CD4-positive, alpha-beta T cell treated with Interferon gamma for 1 hour (primary cell): ENCODE data around the gene NNMT.
"Not testable (repeated sequence)": the region's sequence is repeated elsewhere in the genome, so short reads cannot be mapped to it uniquely, and the experiment has no call there.

Experiments used
- DNase-seq: peaks from one replicate; pipeline ENCODE4 v3.0.0-alpha.2; 2020

Gene NNMT

DNA sequence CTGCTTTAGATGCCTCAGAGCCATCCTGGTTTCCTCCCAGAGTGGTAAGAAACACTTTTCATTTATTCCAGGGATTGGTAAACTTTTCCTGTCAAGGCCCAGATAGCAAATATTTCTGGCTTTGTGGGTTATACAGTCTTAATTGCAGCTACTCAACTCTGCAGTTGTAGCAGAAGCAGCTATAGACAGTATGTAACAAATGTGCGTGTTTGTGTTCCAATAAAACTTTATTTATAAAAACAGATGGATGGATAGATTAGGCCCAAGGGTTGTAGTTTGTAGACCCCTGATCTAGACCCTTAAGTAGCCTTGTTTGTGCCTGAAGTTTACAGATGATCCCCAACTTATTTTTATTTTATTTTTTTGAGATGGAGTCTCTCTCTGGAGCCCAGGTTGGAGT lies 17.9 kb downstream of the NNMT start:
- DNase-seq = no peak

DNA sequence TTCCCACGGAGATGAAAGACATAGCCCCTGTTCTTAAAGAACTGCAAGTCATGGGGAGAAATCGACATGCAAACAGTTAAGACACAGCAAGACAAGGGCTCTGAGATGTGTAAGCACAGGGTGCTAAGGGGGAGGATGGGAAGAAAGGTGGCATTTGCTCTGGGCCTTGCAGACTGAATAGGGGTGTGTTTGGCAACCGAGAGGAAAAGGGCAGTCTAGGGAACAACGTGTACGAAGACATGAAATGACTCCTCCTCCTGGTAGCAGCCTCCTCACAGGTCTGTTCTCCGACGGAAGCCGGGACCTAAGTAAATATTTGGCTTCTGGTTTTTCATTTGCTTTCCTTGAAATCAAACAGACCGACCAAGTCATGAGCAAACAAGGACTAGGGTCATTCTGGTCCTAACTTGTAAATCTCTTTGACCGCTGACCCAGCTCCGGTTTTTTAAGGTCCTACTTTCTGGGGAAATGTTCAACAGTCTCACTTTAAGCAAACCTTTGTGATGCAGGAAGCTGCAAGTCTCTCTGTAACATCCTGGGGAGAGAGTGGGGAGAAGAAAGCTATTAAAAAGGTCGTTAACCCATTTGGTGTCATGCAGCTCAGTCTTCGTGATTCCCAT lies 19.7 kb downstream of the NNMT start:
- DNase-seq = no peak

DNA sequence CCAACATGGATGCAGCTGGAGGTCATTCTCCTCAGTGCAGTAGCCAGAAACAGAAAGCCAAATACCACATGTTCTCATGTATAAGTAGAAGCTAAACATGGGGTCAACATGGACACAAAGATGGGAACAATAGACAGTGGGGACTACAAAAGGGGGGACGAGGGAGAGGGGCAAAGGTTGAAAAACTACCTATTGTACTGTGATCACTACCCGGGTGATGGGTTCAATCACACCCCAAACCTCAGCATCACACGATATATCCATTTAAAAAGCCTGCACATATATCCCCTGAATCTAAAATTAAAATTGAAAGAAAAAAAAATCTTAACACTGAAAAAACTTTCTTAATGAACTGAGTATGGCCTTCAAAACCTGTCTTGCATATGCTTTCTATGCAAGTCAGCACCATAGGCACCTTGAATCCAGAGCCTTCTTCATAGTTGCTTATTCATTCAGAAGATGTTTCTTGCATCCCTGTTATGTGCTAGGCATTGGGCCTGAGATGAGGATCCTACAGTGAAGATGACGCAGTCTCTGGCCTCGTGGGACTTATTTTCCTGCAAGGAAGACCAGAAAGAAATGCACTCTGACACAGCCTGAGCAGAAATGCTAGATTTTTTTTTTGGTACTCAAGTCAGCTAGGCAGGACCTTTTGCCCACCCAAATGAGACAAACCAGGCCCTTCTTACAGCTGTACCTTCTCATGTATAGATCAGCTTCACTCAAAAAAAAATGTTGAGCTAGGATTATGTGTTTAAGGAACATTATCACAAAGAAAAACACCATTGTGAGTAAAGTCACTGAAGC lies 21.0 kb downstream of the NNMT start:
- DNase-seq = no peak

DNA sequence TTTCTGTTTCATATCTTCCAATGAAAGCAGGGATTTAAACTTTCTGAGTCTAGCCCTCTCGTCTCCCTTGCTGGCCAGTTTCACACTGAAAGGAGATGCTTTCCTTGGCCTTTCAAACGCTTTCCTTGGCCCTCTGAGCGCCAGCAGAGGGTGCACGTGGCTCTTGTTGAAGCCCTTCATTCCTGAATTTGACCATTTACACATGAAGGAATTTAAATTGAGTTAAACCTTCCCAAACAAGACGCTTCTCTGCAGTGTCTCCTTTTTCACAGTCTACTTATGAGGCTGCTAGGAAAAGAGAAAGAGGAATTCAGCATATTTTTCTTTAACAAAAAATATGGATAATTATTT lies 21.6 kb downstream of the NNMT start:
- DNase-seq = no peak

DNA sequence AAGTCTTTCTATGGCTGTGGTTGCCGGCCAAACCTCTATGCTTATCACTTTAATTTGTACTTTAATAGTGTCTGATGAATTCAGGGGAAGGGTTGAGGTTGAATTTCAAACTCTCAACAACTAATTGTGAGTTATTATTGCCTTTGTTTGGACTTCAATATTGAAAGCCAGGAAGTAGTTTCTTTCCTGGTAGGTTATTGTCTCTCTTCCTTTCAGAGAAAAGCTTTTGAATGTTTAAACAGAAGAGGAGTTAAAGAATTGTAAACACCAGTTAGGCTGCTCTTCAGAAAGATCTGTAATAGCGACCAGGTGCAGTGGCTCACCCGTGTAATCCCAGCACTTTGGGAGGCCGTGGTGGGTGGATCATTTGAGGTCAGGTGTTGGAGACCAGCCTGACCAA lies 22.2 kb downstream of the NNMT start:
- DNase-seq = no peak

DNA sequence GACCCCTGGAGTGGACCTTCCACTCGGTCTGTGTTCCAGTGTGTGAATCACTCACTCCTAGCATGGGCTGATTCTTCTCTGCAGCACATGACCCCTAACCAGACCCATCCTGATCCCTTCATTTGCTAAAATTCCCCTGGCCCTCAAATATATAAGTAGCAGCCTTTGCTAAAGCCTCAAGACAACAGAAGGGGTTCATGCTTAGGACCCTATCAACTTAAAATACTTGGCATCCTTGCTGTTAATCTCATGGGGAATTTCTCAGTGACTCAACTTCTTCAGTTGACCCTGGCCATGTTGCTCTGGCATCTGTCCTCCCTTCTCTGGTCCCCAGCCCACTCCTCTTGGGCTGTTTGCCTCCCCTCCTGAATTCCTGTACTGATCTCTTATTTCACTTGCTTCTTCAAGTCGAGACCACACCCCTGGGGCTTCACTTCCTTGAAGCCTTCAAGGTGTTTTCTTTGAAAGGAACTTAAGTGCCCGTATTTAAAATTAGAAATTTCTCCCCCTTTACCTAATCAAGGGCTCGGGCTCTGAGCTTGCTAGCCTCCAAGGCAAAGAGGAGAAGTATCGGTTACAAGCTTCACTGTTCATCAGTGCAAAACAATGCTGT lies 23.6 kb downstream of the NNMT start:
- no peak for DNase-seq

DNA sequence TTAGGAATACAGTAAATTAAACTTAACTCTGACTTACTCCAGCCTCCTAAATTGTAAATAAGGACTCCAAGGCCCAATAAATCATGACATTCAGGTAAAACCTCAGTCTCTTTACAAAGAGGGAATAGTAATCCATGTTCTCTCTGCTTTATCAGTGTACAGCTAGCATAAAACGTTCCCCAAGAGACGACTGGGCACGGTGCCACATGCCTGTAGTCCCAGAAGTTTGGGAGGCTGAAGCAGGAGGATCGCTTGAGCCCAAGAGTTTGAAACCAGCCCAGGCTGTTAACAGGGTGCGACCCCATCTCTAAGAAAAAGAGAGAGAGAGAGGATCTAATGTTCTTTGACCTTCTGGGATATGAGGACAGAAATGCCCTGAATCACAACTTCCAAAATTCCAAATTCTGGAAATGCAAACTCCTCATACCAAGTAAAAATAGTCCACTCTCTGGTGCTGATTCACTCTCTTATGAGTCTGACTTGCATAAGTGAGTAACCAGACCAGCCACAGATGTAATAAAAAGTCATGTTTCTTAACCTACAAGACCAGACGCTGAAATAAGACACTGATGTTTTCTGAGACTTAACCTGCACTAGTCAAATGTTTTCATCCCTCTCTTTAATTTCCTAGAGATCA lies 25.5 kb downstream of the NNMT start:
- DNase-seq = no peak

DNA sequence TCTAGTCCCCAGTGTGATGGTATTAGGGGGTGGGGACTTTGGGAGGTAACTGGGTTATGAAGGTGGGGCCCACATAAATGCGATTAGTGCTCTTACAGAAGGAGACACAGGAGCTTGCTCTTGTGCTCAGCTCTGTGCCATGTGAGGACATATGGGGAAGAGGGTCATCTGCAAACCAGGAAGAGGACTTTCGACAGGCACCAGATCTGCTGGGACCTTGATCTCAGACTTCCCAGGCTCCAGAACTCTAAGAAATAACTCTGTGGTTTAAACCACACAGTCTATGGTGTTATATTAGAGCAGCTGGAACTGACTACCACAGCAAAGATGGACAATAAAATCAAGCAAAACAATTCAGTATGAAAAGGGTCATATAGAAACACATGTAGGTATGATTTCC lies 26.7 kb downstream of the NNMT start:
- DNase-seq = no peak

DNA sequence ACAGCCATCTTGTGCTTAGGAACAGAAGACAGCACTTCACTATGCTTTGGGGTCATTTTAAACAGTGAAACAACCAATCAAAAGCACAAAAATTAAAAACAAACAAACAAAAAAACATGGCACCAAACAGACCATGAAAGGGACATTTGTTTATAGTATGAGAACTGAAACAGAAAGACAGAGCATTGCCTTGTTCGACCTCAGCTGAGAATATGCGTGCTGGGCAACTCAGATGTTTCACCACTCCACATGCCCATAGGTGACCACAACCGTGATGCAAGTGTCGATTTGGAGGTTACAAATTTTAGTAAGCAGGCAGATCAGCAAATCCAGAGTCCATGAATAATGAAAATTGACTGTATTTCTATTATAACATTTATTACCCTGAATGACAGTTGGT lies 30.0 kb downstream of the NNMT start:
- no peak for DNase-seq

DNA sequence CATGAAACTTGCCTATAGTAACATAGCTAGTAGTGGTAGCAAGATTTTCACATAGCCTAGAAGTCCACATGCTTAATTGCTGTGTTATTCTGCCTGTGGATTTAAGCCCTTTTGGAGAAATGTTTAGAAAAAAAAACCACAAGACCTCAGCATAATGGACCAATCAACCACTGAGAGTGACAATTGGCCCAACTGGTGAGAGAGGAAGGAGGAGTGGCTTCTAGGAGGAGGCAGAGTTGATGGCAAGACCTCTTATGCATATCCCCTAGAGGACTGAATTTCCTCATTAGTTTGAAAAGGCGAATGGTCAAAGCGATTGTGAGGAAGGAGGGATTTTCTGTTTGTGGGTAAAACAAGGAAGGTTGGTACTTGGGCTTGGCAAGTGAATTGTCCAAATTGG lies 30.6 kb downstream of the NNMT start:
- no peak for DNase-seq

DNA sequence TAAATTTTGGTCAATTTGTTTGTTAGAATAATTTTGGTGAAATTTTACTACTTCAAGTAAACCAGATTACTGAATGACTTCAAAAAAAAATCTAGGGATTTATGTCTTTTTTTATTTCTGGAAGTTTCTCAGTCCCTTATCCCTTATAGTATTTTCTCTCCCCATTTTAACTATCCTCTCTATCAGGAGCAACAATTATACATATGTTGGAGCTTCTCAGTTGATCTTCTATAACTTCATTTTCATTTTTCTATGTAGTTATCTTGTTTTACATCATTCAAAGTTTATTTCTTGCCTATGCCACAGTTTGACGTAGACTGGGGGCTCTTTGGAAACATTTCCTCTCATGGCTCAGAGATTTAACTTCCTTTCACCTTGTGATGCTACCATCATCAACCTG lies 34.2 kb downstream of the NNMT start:
- no peak for DNase-seq

DNA sequence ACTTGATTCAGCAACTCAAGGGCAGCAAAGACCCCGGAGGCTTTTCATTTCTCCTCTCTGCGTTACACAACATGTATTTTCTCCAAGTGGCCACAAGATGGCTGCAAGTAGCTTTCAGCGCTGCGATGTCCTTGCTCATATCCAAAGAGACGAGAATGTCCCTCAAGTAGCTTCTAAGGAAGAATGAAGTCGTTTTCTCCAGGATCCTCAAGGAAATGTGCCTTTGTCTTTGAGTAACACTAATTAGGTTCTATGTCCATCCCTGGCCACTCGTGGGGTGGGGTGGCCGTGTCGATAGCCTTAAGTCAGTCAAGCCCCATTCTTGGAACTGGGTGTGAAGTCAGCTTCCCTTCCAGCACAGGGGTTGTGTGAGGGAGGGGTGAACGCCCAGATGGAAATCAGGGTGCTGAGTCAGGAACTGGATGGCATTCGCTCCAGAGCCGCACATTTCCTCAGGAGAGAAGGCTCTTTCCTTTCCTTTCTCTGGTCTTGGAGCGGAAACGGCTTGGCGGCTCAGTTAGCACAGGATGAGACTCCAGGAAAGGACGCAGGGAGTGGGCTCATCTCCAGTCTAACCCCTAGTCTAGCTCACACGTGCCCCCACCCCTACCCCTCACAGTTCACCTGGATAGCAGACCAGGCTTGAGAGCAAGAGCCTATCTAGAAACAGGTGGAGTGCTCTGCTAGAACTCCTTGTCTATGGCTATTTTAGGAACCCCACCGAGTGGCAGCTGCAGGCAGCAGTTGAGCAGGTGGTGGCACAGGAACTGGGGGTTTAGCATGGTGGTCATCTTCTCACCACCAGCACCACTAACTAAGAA lies 44.3 kb downstream of the NNMT start:
- DNase-seq = no peak

DNA sequence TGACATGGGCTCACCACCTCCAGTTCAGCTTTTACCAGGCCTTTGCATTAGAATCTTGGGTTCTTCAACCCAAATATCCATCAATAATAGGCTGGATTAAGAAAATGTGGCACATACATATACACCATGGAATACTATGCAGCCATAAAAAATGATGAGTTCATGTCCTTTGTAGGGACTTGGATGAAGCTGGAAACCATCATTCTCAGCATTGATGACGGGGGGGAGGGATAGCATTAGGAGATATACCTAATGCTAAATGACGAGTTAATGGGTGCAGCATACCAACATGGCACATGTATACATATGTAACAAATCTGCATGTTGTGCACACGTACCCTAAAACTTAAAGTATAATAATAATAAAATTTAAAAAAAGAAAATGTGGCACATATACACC lies 45.5 kb downstream of the NNMT start:
- DNase-seq = not testable (repeated sequence)

DNA sequence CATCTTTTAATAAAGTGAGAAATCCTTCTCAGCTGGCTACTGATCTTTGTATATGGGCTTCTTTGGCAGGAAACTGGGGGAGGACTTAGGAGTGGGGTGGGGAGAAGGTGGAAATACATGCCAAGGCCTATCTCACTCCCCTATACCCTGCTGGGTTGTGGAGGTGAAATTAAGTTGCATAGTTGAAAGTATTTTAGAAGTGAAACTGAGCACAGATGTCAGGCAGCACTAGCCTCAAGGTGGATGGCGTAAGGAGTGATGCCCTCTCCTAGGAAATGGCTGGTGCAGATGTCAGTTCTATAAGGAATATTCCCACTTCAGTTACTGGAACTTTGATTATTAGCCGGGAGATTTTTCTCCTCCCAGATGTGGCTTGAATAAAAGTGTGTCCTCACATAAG lies 46.3 kb downstream of the NNMT start:
- no peak for DNase-seq

DNA sequence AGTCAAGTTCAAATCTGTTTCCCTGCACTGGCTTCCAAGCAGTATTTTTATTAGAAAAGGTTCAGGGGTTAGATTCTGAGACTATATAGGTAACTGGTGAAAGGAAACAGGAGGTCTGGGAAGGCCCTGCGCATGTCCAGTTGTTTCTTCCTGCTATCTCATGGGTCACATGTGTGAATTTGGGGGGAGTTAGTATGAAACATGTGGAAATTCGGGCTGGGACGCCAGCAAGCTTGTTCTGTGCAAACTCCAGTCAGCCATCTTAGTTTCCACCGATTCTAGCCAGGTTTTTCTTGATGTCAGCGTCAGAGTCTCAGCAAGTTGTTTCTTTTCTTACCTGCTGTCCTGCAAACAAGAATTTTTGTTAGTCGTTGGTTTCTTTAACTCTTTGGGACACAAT lies 46.8 kb downstream of the NNMT start:
- DNase-seq = no peak

DNA sequence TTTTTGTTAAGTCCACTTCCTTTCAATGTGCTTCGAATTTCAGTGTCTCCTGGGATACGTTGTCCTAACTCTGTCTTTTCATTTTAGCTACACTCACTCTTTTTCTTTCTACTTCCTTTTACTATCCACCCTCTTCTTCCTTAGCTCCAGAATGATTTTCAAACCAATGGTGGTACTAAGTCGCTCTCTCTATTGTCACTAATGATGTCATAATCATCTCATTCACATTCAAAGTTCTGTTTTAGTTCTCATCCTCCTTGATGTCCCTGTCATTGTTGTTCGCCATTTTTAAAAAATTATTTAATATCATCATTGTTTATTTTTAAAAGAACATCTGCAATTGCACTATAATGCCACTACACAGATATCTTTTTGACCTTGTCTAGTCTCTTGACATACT lies 47.3 kb downstream of the NNMT start:
- DNase-seq = no peak

DNA sequence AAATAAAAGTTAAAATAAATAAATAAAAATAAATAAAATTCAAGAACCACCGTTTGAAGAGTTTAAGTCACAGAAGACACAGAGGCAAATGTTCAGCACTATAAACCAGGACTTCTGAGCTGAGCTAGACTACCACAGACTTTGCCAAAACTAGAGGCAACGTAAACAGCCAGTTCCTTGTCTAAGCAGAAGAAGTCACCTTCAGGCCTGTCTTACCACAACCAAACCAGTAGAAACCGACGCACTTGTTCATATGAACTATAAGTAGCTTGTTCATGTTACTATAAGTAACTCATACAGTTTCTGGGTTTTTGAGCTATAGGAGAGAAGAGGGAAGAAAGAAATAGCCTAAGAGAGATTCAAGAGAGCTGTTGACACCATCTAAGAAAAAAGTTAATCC lies 48.3 kb downstream of the NNMT start:
- no peak for DNase-seq

DNA sequence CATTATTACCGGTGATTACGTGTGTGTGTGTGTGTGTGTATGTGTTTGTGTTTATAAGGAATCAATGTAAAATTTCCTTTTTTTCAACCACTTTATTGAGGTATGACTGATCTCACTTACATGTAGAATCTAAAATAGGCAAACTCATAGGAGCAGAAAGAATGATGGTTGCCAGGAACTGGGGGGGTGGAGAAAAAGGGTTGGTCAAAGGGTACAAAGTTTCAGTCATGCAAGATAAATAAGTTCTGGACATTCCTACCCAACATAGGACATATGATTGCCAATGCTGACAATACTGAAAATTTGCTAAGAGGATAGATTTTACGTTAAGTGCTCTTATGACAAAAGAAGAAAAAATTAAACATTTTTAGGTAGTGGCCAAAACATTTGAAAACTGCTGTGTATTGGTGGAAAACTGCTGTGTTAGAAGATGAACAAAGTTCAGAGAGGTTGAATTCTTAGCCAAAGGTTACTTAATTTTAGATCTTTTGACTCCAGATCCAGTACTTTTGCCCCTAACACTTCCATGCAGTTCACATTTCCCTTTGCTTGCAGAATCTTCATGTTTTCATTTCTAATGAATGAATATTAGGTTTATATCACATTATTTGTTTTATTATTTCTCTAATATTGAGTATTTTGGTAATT lies 49.5 kb downstream of the NNMT start:
- no peak for DNase-seq

DNA sequence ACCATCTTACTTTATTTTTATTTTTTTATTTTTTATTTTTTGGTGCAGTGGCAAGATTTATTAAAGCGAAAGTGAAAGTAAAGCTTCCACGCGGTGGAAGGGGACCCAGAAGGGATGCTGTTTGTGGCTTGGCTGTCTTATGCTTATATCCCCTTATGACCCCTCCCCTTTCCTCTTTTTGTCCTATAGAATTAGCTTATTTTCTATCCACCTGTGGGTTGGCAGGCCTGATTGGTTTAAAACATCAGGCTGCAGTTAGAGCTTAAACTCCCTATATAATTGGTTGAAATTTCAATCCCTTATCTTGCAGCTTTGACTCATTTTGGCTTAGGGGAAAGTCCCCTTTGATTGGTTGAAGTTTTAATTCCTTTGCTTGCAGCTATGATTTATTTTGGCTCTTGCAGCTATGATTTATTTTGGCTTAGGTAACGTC lies 50.5 kb downstream of the NNMT start:
- no peak for DNase-seq

DNA sequence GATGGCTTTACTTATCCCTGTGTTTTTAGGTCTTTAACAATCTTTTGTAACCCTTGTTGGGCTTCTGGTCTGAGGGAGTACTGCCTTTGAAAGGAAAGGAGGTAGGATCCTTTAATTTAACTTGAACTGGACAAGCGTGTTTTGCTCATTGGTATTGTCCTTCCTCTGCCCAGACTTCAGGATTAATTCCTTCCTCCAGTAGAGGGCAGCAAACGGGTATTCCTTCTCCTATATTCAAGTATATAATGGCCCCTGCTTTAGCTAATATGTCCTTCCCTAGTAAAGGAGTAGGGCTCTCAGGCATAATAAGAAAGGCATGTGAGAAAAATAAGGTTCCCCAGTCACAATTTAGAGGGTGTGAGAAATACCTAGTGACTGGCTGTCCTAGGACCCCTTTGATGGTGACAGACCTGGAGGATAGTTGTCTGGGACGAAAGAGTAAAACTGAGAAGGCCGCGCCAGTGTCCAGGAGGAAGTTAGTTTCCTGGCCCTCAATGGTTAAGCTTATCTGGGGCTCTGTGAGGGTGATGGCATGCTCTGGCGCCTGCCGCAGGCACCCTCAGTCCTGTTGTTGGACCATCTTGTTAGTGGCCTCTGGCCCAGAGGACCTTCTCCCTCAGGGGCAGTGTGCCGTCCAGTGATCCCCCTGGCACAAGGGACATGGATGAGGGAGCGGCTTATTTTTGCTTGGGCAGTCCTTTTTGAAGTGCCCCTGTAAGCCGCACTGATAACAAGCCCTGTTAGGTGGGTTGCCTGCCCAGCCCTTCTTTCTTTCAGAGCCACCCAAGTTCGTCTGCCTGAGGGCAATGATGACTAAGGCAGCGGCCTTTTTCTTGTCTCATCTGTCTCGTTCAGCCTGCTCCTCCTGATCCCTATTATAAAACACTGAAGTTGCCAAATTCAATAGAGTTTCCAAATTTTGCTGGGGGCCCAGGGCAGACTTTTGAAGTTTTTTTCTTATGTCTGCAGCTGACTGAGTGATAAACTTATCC lies 52.3 kb downstream of the NNMT start:
- DNase-seq = no peak

DNA sequence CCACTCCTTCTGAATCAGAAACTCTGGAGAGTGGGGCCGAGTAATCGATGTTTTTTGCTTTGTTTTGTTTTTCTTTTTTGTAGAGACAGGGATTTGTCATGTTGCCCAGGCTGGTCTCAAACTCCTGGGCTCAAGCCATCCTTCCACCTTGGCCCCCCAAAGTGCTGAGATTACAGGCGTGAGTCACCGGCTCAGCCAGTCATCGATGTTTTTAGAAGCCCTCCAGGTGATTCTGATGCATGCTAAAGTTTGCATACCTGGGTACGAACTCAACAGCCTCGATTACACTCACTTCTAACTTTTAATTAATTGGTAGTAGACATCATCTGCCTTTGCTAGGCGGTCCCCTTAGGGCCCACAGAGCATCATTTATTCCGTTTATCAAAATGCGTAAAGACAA lies 53.8 kb downstream of the NNMT start:
- no peak for DNase-seq
